GM18868 (cell line): ENCODE data around the gene CDT1.
"Not testable (repeated sequence)": the region's sequence is repeated elsewhere in the genome, so short reads cannot be mapped to it uniquely, and the experiment has no call there.

Experiments used
- ATAC-seq: cut with Tn5 transposase; IDR thresholded peaks from one replicate; pipeline ENCODE4 v1.9.1; 2021; ENCODE audit warnings: mild to moderate bottlenecking, moderate library complexity; ENCODE audit not compliant: unreplicated experiment

Gene CDT1

DNA sequence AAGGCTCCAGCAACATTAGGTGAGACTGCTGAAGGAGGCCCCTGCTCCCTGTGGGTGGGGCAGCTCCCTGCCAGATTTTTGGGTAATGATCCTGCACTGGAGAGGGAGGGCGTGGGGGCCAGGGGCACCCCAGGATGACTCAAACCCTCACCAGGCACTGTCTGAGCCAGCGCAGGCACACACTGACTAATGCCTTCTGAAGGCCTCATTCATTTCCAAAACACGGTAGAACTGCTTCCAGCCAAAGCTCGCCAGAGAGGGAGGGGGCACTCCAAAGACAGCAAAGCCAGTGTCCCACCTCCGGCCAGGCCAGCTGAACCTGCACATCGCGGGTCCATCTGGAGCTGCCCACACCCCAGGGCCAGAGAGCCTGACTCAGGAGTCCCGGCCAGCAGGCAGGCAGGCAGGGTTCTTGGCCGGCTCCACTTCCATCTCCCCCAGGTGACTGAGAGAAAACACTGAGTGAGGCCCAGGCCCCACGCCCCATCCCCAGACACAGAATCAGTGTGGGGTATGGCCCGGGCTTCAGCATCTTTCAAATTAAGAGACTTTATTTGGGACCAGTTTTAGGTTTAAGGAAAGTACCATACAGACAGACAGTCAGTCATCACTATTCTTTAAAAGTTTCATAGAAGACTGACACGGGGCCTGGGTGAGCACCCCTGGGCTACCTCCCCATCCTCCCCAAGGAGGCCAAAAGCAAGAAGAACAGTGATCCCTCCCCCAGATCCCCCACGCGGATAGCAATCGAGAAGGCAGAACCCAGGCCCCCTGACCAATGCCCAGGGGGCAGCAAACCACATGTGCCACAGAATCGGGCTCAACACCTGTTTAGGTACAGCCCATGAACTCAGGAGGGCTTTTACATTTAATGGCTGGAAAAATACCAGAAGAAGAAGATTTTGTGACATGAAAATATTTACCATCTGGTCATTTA lies 20.9 kb upstream of the CDT1 start:
- no peak for ATAC-seq

DNA sequence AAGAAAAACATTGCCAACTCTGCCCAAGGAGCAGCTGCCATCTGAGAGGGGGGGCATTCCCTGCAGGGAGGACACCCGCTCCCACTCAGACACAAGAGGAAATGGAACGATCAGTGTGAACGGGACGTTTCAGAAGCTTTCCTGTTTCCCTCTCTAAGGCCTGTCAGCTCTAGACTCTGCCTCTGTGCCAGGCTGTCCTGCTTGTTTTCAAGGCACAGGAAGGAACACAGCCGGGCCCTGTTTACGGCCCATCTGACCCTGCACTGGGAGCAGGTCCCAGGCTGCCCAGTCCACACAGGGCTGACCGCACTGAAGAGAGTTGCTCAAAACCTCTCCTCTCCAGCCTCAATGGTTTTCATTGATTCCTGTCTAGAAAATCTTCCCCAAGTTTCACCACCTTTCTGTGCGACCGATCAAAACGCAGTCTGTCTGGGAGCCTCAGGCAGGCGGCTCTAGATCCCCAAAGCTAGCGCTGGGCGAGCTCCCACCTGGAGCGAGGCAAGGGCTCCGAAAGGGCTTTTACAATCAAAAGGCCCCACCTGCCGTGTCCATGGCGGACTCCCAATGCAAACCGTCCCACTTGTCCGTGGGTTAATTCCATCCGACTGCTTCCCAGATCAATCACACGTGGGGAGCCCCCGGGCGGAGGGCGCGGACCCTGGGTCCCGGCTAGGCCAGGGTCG lies 20.1 kb upstream of the CDT1 start:
- ATAC-seq, result no peak

DNA sequence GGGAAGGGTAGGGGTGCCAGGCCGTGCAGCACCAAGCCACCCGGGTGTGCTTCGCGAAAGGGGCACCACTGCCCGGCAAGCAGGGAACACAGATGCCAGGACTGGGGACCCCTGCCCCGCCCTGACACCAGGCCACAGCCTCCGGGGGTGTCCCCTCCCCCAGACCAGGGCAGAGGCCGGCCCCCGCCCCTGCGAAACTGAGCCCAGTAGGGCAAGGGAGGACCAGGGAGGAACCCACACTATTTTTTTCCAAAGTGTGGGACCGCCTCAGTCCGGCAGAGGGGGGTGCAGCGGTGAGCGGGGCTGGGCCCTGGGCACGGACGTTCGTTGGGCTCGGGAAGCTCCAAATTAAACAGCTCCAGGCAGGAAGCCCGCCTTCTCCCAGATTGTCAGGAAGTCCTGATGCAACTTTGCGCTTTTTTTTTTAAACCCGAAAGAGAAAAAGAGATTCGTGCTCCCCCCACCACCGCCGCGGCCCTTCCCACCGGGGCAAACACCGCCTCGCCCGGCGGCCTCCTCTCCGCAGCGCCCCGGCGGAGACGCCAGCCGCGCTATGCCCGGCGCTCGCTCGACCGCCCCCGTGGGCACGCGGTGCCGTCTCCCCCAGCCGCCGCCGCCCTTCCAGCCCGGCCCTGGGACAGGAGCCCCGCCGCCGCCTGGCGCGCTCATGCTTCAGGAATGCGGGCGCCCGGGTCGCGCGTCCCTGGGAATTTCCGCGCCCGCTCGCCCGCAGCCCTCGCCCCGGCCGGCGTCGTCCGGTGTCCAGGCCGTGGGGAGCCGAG lies 19.3 kb upstream of the CDT1 start:
- no peak for ATAC-seq

DNA sequence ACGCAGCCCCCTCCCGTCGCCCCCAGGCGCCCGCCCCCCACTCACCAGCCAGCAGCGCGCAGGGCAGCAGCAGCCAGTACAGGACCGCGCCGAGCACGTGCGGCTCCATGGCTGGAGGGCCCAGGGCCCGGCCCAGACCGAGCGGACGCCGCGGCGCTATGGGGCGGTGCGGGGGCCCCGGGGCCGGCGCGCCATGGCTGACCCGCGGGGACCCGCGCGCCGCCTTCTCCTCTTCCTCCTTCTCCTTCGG lies 18.8 kb upstream of the CDT1 start:
- ATAC-seq, result no peak

DNA sequence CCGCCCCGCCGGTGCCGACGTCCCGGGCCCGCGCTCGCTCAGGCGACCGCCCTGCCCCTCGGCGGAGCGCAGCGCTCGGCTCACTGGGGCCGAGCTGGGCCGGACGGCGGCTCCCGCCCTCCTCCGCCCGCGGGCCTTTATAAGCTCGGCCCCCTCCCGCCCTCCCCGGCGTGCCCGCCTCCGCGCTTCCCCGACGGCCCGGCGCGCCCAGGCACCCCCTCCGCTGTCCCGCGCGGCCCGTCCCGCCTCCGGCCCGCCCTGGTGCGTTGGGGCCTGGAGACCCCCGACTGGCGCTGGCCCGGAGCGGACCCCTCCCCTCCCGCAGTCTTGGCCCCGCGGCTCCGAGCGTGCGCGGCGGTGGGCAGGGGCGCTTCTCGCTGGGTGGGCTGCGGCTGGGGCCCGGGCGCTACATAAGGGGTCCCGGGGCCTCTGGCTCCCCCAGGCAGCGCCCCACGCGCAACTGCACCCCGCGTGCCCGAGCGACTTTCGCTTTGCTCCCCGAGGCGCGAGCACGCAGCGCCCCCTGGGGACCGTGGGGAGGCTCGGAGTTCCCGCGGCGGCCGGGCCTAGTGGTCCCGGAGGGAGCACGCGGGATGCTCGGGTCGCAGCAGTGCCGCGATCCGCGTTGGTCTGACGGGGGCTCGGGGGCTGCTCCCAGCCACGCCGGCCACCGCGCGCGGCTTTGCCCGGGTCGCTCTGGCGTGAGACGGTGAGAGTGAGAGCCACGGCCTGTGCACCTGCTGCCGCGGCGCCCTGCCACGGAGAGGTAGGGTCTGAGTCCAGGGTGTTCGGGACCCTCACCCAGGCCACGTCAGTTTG lies 18.3 kb upstream of the CDT1 start, which contains the start of gene PIEZO1:
PIEZO1 (minus strand) TSS at position 115 of the 819 bp plus-strand sequence. CDS start 256 bp downstream, outside the sequence.
- ATAC-seq, result no peak

DNA sequence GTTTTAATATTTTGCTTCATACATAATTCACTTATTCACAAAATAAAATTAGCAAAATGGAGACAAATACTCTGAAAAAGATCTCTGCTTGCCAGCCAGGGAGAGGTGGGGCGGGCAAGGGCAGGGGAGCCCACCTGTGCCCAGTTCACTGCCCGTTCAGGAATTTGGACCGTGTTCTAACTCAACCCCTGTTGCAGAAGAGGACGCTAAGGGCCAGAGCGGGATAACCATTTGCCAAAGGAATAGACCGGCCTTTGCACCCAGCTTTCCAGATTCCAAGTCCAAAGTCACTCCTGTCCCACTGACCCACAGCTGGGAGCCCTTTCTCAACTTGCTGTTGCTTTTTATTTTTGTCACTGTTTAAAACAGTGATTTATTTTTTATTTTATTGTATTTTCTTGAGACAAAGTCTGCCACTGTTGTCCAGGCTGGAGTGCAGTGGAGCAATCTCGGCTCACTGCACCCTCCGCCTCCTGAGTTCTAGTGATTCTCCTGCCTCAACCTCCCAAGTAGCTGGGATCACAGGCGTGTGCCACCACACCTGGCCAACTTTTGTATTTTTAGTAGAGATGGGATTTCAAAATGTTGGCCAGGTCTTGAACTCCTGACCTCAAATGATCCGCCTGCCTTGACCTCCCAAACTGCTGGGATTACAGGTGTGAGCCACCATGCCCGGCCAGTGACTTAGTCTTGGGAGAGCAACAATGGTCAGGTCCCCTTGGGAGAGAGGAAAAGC lies 15.8 kb upstream of the CDT1 start:
- ATAC-seq, result no peak

DNA sequence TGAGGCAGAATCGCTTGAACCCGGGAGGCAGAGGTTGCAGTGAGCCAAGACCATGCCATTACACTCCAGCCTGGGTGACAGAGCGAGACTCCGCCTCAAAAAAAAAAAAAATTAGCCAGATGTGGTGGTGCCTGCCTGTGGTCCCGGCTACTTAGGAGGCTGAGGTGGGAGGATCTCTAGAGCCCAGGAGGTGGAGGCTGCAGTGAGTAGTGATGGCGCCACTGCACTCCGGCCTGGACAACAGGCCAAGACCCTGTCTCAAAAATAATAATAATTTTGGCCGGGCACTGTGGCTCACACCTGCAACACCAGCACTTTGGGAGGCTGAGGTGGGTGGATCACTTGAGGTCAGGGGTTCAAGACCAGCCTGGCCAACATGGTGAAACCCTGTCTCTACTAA lies 14.8 kb upstream of the CDT1 start:
- not testable (repeated sequence) for ATAC-seq

DNA sequence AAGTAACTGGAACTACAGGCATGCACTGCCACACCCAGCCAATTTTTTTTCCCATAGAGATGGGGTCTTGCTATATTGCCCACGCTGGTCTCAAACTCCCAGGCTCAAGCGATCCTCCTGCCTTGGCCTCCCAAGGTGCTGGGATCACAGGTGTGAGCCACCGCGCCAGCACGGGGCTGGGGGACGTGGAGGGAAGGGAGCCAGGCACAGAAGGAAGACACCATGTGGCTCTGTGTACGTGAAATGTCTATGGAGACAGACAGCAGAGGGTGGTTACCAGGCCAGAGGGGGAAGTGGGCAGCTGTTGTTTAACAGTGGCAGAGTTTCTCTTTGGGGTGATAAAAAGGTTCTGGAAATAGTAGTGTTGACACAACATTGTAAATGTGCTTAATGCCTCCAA lies 14.0 kb upstream of the CDT1 start:
- no peak for ATAC-seq

DNA sequence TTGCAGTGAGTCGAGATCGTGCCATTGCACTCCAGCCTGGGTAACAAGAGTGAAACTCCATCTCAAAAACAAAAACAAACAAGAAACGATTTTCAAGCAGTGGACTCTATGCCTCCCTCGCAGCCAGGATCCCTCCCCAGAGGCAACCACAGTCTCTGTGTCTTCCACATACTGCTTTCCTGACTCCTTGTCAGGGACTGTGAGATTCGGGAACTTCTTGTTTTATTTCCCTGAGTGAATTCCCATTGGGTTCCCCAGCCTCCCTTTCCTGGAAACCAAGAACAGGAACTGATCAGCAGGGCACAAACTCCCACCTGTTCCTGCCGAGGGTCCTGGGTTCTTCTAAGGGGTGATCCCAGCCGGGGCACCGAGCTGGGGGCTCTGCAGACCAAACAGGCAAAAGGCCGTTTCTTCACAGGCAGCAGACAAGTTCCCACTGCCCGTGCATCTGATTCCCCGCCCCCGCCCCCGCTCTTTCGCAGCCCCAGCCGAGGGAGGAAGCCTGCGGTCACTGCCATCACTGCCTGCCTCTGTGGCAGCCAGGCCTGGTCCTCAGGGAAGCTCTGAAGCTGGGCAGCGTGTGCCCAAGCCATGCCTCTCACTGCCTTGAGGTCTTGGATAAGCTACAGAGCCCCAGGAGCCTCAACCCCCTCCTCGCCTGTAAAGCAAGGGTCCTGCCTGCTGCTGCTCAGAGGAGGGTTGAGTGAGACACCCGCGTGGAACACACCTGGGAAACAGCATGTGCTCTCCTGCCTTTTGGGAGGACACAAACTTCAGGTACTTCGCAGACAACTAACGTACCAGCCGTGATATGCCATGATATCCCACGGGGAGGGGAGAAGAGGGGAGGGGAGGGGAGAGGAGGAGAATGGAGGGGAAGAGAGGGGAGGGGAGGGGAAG lies 13.0 kb upstream of the CDT1 start:
- no peak for ATAC-seq

DNA sequence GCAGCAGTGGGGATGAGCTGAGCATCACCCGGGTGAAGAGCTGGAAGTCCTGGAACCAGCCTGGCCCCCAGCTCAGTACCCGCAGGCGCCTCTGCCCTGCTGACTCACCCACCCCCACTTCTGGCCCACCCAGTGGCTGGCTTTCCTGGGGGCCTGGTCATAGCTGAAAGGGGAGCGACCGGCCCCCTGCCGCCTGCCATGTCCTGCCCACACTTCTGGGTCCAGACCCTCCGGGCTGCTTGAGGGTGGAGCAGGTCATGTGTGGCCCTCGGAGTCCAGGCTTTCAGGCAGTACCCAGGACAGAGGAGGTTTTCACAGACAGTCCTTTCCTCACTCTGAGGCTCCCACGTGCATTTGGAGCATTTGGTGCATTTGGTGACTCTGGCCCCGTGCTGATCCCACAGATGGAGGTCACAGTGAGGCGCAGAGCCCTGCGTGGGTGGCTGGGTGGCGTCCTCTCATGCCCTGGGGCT lies 11.5 kb upstream of the CDT1 start:
- ATAC-seq, result no peak

DNA sequence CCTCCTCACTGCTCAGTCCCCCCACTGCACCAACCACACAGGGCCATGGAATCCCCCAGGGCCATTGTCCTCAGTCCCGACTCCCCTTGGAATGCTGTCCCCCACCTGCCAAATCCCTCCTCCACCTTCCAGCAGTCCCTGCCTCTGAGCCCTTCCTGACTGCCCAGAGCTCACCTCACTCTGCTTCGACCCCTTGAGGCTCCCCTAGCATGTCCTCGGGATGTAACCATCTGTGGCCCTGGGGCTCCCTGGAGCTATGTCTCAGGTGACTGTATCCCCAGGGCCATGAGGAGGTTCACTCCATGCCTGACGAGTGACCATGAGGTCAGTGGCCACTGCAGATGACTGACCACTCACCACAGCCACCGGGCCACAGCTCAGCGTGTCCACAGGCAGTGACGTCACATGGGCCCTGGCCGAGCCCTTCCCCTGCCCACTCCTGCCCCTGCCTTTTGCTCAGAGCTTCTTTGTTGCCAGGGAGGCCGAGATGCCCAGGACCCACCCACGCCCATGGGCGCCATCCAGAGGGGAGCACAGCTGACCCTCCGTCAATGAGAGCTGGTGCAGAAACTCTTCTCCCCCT lies 10.8 kb upstream of the CDT1 start:
- no peak for ATAC-seq

DNA sequence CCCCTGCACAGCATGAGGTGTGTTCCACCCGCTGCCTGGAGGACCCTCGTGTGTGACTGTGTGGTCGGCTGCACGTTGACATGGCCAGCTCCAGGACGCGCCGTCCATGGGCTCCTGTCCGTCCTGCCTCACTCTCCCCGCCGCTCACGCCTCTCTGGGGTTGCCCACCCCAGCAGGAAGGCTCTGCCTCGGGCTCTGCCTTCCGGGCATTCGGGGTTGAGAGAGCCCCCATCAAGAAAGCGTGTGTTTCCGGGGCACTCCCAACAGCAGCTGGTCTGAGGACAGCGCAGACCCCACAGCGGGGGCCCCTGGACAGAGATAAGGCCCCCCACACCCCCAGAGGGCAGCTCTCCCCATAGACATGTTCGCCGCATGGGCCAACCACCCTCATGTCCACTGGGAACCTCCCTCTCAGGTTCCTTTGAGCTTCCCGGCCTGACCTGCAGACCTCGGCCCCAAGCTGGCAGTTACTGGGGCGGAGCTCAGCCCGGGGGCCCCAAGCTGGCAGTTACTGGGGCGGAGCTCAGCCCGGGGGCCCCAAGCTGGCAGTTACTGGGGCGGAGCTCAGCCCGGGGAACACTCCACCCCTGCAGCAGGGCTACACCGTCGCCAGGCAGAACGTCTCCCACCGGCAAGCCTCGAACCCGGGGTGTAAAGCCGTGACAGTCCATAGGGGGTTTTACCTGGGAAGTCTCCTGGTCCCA lies 10.2 kb upstream of the CDT1 start:
- ATAC-seq, result no peak

DNA sequence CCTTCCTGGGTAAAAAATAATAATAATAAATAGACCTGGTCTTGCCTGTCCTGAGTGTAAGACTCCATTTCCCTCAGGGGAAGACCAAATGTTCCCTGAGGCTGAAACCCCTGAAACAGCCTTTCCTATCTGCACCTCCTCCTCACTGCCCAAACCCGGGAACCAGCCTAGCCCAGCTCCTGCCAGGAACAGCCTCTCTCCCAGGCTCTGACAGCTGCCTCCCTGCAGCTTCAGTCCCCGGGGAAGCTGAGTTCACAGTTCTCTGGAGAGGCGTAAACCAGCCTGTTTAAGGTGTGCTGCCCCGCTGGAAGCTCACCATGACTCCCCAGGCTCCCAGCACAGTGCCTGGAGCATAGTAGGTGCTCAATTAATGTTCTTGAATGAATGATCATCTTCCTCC lies 7.3 kb upstream of the CDT1 start:
- no peak for ATAC-seq

DNA sequence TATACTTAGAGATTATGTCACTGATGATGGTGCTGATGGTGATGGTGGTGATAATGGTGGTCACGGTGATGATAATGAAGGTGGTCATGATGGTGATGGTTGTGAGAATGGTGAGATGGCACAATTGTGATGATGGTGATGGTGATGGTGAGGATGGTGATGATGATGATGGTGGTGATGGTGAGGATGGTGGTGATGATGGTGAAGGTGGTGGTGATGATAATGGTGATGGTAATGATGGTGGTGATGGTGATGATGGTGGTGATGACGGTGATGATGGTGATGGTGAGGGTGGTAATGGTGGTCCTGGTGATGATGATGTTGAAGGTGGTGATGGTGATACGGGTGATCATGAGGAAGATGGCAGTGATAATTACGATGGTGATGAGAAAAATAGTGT lies 5.5 kb upstream of the CDT1 start:
- no peak for ATAC-seq

DNA sequence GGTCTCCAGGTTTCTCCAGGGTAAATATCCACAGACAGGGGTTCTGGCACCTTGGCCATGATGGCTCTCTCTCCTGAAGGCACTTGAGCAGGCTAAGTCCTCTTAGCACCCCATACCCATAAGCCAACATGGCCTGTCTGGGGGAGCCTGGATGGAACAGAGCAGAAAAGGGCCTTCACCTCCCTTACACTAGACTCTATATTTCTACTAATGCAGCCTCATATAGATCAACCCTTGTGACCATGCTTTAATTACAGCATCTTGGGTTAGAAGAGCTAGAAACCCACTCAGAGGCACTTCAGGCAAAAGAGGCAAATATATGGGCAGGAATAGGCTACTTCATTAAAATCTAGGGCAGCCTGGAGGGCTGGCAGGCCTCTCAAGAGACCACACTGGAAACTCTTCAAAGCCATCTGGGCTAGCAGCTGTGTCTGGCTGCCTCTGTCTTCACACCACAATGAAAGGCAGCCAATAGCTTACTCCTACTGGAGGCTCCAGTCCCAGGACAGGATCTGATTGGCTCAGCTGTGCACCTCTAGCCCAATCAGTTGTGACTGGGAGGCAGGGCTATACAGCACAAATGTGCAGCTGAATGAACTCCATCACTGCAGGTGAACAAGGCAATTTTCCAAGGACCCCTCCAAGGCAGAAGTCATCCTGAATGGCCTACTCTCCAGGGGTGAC lies 4.7 kb upstream of the CDT1 start:
- ATAC-seq, result no peak

DNA sequence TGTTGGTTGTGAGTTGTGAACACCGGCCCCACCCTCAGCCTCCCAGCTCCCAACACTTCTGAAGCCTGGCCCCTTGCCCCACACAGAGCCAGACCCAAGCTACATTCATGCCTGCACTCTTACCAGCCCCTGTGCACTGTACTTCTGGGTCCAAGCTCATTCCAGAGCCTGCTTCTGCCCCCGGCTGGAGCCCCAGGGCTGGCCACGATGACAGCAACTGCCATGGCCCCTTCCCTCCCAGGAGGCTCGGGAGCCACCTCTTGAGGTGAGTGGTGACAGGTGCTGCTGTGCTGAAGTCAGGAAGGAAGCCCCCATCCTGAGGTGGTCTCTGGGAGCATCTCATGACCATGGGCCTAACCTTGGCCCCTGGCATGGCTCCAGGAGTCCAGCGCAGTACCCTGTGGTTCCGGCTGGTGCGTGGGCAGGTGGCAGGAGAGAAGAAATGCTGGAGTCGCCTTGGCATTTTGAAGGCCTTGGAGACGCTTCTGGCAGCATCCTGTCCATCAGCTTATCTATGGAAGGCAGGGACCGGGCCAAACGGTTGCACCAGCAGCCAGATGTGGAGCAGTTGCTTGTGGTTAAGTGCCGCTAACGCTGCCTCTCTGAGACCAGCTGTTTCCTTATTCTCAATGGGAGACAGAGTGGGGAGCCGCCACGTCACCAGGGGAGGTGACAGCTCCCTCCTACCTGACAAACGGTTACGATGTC lies 3.9 kb upstream of the CDT1 start:
- ATAC-seq, result no peak

DNA sequence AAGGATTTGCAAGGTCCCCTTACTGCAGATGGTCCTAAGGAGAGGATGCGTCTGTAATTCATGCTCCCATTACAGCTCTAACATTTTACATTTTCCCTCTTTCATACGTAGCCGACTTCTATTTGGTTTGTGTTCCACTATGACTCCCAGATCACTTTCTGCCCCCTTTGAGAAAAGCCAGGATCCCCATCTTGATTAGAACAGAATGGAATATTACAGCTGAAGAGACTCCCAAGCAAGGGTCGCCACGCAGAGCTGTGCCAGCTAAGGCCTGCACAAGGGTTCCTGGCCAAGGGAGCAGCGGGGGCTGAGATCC lies 3.4 kb upstream of the CDT1 start:
- no peak for ATAC-seq
